GM12878 (cell line): ENCODE data around the gene SMAD1. TPM values are rescaled to one million over a fixed set of nuclear protein-coding genes. Genes with fewer than 3 reads are reported as not detected.

Experiments used
- ATAC-seq: fragments of 200-7000 bp; cut with Tn5 transposase; 3 replicates; pipeline ENCODE4 v1.9.1; 2020; ENCODE audit warnings: mild to moderate bottlenecking, moderate library complexity
- BruUV-seq: library from RNA; stranded (reverse); fragments of 400-500 nt; replicated peaks from 2 replicates; lab custom pipeline; 2021; lab: Mats Ljungman, UMichigan
- CTCF ChIA-PET: fragments of 300-600 bp; sonication (Branson Sonifier 250); formaldehyde crosslinking; extraction: SDS; loops from one replicate; lab custom pipeline; 2021; ENCODE audit warnings: inconsistent platforms; lab: Yijun Ruan, JAX
- POLR2A ChIA-PET: fragments of 350-600 bp; formaldehyde crosslinking; extraction: SDS; loops from one replicate; lab custom pipeline; 2021; ENCODE audit warnings: inconsistent platforms; lab: Charles Lee
- RAD21 ChIA-PET: fragments of 300-600 bp; sonication (Branson Sonifier 250); formaldehyde crosslinking; loops from one replicate; lab custom pipeline; 2023; ENCODE audit warnings: antibody characterized with exemption; ENCODE audit not compliant: unreplicated experiment; lab: Charles Lee
- SMC1A ChIA-PET: fragments of 300-600 bp; sonication (Branson Sonifier 250); formaldehyde crosslinking; loops from one replicate; lab custom pipeline; 2023; ENCODE audit not compliant: unreplicated experiment, uncharacterized antibody; lab: Charles Lee
- DNase-seq: peaks from one replicate; pipeline ENCODE4 v3.0.0-alpha.2; 2011; ENCODE audit warnings: low read depth, low spot score
- FAIRE-seq: peaks from 3 replicates; lab custom pipeline; 2011; peaks lifted over from hg19 to GRCh38; lab: Jason Lieb, UNC
- H2AFZ ChIP-seq: 2 replicates; pipeline ENCODE4 v1.6.0; 2011; ENCODE audit warnings: low read depth, low read length, control low read depth; ENCODE audit not compliant: control insufficient read depth
- H3K27ac ChIP-seq: 2 replicates; pipeline ENCODE4 v1.5.1; 2011; ENCODE audit warnings: control low read depth; ENCODE audit not compliant: control insufficient read depth, insufficient read depth
- H3K27me3 ChIP-seq, 2 experiments: replicated peaks in 1 of 2; 2 replicates each; pipeline versions ENCODE4 v1.6.0 to v1.6.1; 2011; ENCODE audit warnings: low read length in 1 of 2; ENCODE audit not compliant: control insufficient read depth in 2 of 2, insufficient read depth in 2 of 2
- H3K36me3 ChIP-seq, 2 experiments: 2 replicates each; pipeline ENCODE4 v1.5.1; 2011; ENCODE audit warnings: low read length in 1 of 2; ENCODE audit not compliant: control insufficient read depth in 2 of 2, insufficient read depth in 2 of 2
- H3K4me1 ChIP-seq: 2 replicates; pipeline ENCODE4 v1.6.1; 2011; ENCODE audit warnings: mild to moderate bottlenecking, low read length, moderate library complexity, mixed read lengths; ENCODE audit not compliant: control insufficient read depth, insufficient read depth
- H3K4me2 ChIP-seq: 2 replicates; pipeline ENCODE4 v1.6.0; 2011; ENCODE audit warnings: control low read depth; ENCODE audit not compliant: control insufficient read depth, insufficient read depth
- H3K4me3 ChIP-seq: fragments of 200-600 bp; sonication (generic); 2 replicates; pipeline ENCODE4 v1.5.1; 2016
- H3K79me2 ChIP-seq: 2 replicates; pipeline ENCODE4 v1.6.0; 2011; ENCODE audit warnings: low read length; ENCODE audit not compliant: control insufficient read depth, insufficient read depth
- H3K9ac ChIP-seq: 2 replicates; pipeline ENCODE4 v1.8.0; 2011; ENCODE audit warnings: low read length, control low read depth, mixed read lengths; ENCODE audit not compliant: control insufficient read depth, insufficient read depth
- H3K9me3 ChIP-seq: replicated peaks from 3 replicates; pipeline ENCODE4 v1.5.1; 2011; ENCODE audit warnings: mild to moderate bottlenecking, low read length; ENCODE audit not compliant: control insufficient read depth, insufficient read depth
- H4K20me1 ChIP-seq: 2 replicates; pipeline ENCODE4 v1.6.0; 2011; ENCODE audit not compliant: control insufficient read depth, insufficient read depth
- CBFB ChIP-seq: IDR thresholded peaks from 2 replicates; pipeline ENCODE4 v1.6.1; 2016; ENCODE audit warnings: antibody characterized with exemption, low read depth
- CREB1 ChIP-seq: IDR thresholded peaks from 2 replicates; pipeline ENCODE4 v1.6.1; 2012; ENCODE audit warnings: low read depth, mild to moderate bottlenecking, inconsistent platforms
- EZH2 ChIP-seq: IDR thresholded peaks from 2 replicates; pipeline ENCODE4 v1.6.1; 2012; ENCODE audit warnings: low read depth, mild to moderate bottlenecking, control low read depth, inconsistent platforms, low read length, borderline replicate concordance; ENCODE audit not compliant: control insufficient read depth
- FOXK2 ChIP-seq: fragments of 450-650 bp; IDR thresholded peaks from 2 replicates; pipeline ENCODE4 v1.6.1; 2017; ENCODE audit warnings: mild to moderate bottlenecking, moderate library complexity
- JUNB ChIP-seq: IDR thresholded peaks from 2 replicates; pipeline ENCODE4 v1.6.1; 2016; ENCODE audit warnings: antibody characterized with exemption, mild to moderate bottlenecking
- SIN3A ChIP-seq: IDR thresholded peaks from 2 replicates; pipeline ENCODE4 v1.6.1; 2012; ENCODE audit warnings: low read depth, low read length, improper control_type of control experiment
- SMAD1 ChIP-seq: fragments of 450-650 bp; IDR thresholded peaks from 2 replicates; pipeline ENCODE4 v1.6.1; 2018; ENCODE audit warnings: mild to moderate bottlenecking, low read depth; ENCODE audit not compliant: partially characterized antibody
- TCF12 ChIP-seq: IDR thresholded peaks from 2 replicates; pipeline ENCODE4 v1.6.1; 2011; ENCODE audit warnings: low read depth, mild to moderate bottlenecking, low read length
- YBX1 ChIP-seq: fragments of 450-650 bp; IDR thresholded peaks from 2 replicates; pipeline ENCODE4 v1.6.1; 2016; ENCODE audit warnings: antibody characterized with exemption
- ZNF207 ChIP-seq: fragments of 450-650 bp; IDR thresholded peaks from 2 replicates; pipeline ENCODE4 v1.6.1; 2014; ENCODE audit warnings: antibody characterized with exemption, mild to moderate bottlenecking, borderline replicate concordance
- ZNF24 ChIP-seq: fragments of 450-650 bp; IDR thresholded peaks from 2 replicates; pipeline ENCODE4 v1.6.1; 2017; ENCODE audit warnings: antibody characterized with exemption, mild to moderate bottlenecking
- ZNF622 ChIP-seq: fragments of 450-650 bp; IDR thresholded peaks from 2 replicates; pipeline ENCODE4 v1.6.1; 2017; ENCODE audit warnings: mild to moderate bottlenecking, inconsistent platforms
- WGBS: methylation state at CpG from one replicate; pipeline ENCODE4 v1.1.6; 2016; ENCODE audit warnings: low lambda C conversion rate; ENCODE audit not compliant: insufficient replicate concordance, insufficient coverage; ENCODE audit errors: missing lambda C conversion rate; 5-methylcytosine and 5-hydroxymethylcytosine counted together
- in situ Hi-C: fragments of 300-500 bp; cut with MboI; formaldehyde crosslinking; loops from 9 replicates; pipeline ENCODE4 v1.14.3; 2018; ENCODE audit warnings: mixed read lengths
- intact Hi-C: fragments of 100-400 bp; cut with micrococcal nuclease; formaldehyde crosslinking; loops from one replicate; pipeline ENCODE4 v1.14.2; 2022; ENCODE audit not compliant: unreplicated experiment
- polyA plus RNA-seq, 11 experiments: library from polyadenylated mRNA; depleted of rRNA in 4 of 11; unstranded in 6 of 11; stranded (reverse) in 5 of 11; fragments of >200 nt; fragmentation: Nextera tagmentation in 4 of 11; fragmentation: Illumina TruSeq in 1 of 11; extraction: Ambion mirVana in 4 of 11; extraction: Trizol in 1 of 11; gene quantifications; 1 replicate in 1 of 11; 2 replicates in 10 of 11; pipeline versions ENCODE4 v1.2.1 to v1.2.3, GENCODE V29; 2011 to 2016; ENCODE audit warnings: inconsistent platforms in 2 of 11, missing spikeins in 2 of 11, low read depth in 1 of 11
- total RNA-seq, 4 experiments: library from RNA; depleted of rRNA in 3 of 4; stranded (reverse); fragments of >200 nt in 3 of 4; fragmentation: Illumina TruSeq in 1 of 4; extraction: Trizol in 1 of 4; gene quantifications; 2 replicates each; pipeline versions ENCODE4 v1.2.1 to v1.2.3, GENCODE V29; 2013 to 2021

The SMAD1 gene
- total and polyA plus RNA-seq, 10 of the 15 experiments (the other 5 are each of a cell fraction or from before 2014, with no cell fraction given): 0.29 to 17.5 (median 13.6) TPM

DNA sequence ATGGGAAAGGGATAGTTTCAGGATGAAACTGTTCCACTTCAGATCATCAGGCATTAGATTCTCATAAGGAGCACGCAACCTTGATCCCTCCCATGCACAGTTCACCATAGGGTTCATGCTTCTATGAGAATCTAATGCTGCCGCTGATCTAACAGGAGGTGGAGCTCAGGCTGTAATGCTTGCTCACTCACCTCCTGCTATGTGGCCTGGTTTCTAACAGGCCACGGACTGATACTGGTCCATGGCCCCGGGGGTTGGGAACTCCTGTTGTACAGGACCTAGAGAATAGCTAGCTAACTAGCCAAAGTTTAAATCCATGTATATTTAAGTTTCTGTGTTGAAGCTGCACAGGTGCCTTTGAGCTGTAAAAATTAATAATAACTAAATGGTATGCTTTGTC, 71.7 kb downstream of the SMAD1 start:
- SMC1A ChIA-PET: interaction anchor here (0.9 to 6.8 kb wide), 10 partner anchors 9 to 398 kb away, joined by 3 to 83 read pairs (median 4); no protein-coding TSS in a partner anchor
- no peak overlapping the region for H3K4me3 ChIP-seq
- DNase-seq: no peak
- no peaks in the 10 kb centered on the region for H3K79me2 ChIP-seq
- no peak for FAIRE-seq
- H3K36me3 ChIP-seq: no peaks in the 10 kb centered on the region
- TF ChIP-seq SIN3A: no peak
- no peak for TF ChIP-seq ZNF622
- TF ChIP-seq CBFB: no peak
- TF ChIP-seq TCF12: no peak
- no peak for TF ChIP-seq ZNF207
- TF ChIP-seq CREB1: no peak
- TF ChIP-seq SMAD1: no peak
- TF ChIP-seq EZH2: no peak
- no peak for TF ChIP-seq YBX1
- no peak for TF ChIP-seq JUNB
- no peak for TF ChIP-seq FOXK2
- no peak for TF ChIP-seq ZNF24
- no peak overlapping the region for H2AFZ ChIP-seq
- H3K9ac ChIP-seq: no peak overlapping the region
- no peaks in the 10 kb centered on the region for H3K9me3 ChIP-seq
- no peaks in the 10 kb centered on the region for H4K20me1 ChIP-seq
- ATAC-seq: no peak
- RAD21 ChIA-PET: interaction anchor here (0.7 to 5.0 kb wide), 4 partner anchors 60 to 375 kb away, joined by 3 to 54 read pairs (median 6); no protein-coding TSS in a partner anchor
- no TSS peak for BruUV-seq
- intact Hi-C loops: no loop called here
- H3K4me1 ChIP-seq: peaks cover 12% of the 10 kb centered on the region
- 97% methylated on average over 4 of the region's 4 CpGs for WGBS
- CTCF ChIA-PET: interaction anchor here (1.1 to 6.3 kb wide), 9 partner anchors 62 to 398 kb away, joined by 3 to 139 read pairs (median 3); partner anchors contain the start of gene MMAA
- H3K27ac ChIP-seq: no peak overlapping the region
- POLR2A ChIA-PET: interaction anchor here (0.6 kb wide), 1 partner anchor 570 kb away, joined by 3 read pairs; no protein-coding TSS in a partner anchor
- in situ Hi-C loops: loop anchor here (5.0 kb wide), 1 partner anchor 316 kb away; no protein-coding TSS in a partner anchor
- no peak overlapping the region for H3K4me2 ChIP-seq
- H3K27me3 ChIP-seq: no peaks in the 10 kb centered on the region
